Suppressor macrophage treated with lipopolysaccharide for 1 hour (primary cell): ENCODE results near the gene ATP8A2.

Experiments
- DNase-seq, 3 donors: peaks; one replicate each; pipeline ENCODE4 v3.0.0-alpha.2; 2020 to 2022

ATP8A2 gene

GRCh38 chr13:25867038-25867437, 495.3 kb downstream of the ATP8A2 start:
- no peak for DNase-seq

GRCh38 chr13:25868490-25868889, 496.7 kb downstream of the ATP8A2 start:
- no peak for DNase-seq

DNA sequence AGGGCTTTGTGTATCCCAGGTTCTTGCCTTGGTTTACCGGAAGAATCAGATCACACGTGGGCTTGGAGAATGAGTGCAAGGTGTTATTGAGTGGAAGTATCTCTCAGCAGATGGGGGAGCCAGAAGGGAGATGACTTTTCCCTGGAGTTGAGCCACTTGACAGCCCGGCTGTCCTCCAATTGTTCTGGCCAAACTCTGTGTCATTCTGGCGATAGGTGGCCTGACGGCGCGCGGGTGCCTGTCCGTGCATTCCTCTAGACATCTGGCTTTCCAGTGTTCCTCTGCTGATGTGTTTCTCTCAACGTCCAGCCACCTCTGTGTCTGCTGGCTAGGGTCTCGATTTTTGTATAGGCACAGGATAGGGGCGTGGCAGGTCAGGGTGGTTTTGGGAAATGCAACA, 498.2 kb downstream of the ATP8A2 start:
- DNase-seq = no peak

- DNase-seq = peak; percentile 15 to 61 (median 54)
These were observed 499.8 kb downstream of the ATP8A2 start for GRCh38 chr13:25871389-25872125.

GRCh38 chr13:25872481-25873241, 500.9 kb downstream of the ATP8A2 start:
- DNase-seq = peak; percentile 24 to 48 (median 43)

DNA sequence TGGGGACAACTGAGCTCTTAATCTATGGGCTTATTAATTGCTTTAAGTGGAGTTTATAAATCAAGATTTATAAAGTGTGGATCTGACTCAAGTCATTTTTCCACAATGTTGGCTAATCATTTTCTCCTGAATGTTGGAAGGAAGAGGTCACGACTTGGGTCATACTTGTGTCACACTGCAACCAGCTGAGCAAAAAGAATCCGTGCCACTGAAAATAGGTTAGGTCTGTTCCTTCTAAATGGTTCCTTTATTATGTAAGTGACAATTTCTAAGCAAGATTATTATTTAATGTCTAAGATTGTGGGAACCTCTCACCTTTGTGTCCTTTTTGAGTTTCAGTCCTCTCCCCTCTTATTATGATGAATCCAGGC, 501.5 kb downstream of the ATP8A2 start:
- DNase-seq = peak in 2 of 3 donors; percentile 20 to 36

- no peak for DNase-seq
These were observed 502.4 kb downstream of the ATP8A2 start for GRCh38 chr13:25874064-25874737.

GRCh38 chr13:25874907-25875306, 503.1 kb downstream of the ATP8A2 start:
- peak in 2 of 3 donors; percentile 33 to 43 for DNase-seq

- DNase-seq = no peak
These were observed 504.5 kb downstream of the ATP8A2 start for GRCh38 chr13:25876247-25876646.

- DNase-seq = no peak
These were observed 507.7 kb downstream of the ATP8A2 start for GRCh38 chr13:25879466-25879865.

DNA sequence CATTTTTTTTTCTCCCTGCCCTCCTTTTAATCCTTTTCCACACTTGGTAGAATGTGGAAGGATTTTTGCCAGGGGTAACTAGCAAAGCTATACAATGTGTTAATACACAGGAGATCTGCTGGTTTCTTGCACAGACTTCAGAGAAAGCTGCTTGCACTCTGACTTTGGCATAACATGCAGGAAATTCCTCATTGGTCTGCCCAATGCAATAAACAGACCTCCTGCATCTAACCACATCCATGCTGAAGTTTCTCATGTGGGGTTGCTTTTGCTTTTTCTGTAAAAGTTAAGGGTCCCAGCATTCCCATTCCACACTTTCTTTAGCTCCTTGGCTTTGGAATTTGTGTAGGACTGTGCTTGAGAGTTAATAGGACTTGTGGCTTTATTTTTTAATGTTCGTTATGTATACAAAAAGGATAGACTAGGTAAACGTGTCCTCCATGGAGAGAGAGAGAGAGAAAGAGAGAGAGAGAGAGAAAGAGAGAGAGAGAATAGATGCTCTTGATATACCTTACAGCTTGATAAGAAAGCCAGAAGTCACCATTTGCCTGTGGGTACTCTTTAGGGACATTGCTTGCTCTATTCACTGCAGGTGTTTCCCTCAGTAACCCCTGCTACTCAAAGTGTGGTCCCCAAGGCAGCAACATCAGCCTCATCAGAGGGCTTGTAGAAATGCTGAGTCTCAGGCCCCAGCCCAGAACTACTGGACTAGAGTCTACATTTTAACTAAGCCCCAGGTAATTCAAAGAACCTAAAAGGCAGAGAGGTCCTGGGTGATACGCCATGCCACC, 509.6 kb downstream of the ATP8A2 start:
- no peak for DNase-seq

- DNase-seq = no peak
These were observed 510.2 kb downstream of the ATP8A2 start for GRCh38 chr13:25881971-25882451.

DNA sequence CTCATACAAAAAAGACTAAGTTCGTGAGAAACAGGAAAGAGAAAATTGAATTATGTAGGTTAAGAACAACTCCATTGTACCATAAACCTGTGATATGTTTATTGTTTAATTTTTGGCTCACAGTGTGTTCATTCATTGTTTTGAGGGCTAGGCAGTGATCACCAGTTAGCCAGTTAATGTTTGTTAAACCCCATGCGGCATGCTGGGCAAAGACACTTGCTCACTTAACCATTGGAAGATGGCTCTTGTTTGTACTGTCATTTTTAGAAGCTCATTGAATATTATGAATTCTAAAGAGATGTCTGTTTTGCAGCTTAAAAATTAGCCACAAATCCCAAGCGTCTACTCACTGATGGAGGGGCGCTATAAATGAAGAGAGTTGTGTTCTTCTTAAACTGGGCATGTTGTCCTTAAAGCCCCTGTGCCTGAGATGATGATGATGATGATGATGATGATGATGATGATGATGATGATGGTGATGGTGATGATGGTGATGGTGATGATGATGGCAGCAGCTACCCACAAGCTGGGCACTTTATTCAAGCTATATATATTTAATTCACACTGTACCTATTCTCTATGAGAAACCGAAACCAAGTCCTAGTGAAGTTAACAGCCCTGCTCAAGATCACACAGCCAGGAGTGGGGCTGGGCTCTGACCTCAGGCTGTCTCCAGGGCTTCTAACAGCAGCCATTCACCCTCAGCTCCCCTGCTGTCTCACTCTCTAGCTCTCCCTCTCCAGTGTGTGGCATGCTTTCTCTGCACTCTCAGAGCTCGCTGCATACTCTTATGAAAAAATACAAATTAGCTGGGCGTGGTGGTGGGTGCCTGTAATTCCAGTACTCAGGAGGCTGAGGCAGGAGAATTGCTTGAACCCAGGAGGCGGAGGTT, 510.9 kb downstream of the ATP8A2 start:
- no peak for DNase-seq

GRCh38 chr13:25885418-25885817, 513.6 kb downstream of the ATP8A2 start:
- no peak for DNase-seq

DNA sequence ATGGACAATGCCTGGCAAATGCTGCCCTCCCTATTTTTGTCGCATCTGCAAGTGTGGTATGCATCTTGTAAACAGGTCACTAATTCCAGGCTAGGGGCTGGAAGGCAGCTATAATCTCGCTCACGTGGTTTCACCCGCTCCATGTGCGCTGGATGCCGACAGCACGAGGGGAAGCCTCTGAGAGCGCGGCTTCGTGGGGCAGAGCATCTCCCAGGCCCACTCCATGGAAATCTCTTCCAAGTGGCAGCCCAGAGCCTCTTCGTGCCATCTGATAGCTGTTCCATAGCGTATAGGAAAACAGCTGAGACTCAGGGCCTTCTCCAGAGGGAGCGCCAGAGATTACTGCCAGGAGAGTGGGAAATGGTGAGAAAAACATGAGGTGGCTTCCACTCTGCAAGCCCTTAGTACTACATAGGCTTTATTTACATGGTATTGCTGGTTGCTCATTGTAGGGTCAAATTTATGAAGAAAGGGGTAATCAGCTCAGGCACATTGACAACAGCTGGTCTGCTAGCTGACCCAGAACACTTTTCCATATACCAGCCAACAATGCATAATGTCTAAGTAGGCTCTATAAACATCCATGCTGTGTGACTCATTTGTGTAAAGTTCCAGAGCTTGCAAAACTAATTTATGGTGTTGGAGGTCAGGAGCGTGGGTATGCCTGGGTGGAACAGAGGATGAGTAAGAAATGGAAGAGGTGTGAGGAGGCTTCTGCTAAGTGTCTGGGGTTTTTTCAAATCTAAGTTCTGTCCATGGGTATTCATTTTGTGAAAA, 514.9 kb downstream of the ATP8A2 start:
- DNase-seq = peak; percentile 66 to 80 (median 74)

- peak; percentile 13 to 71 (median 66) for DNase-seq
These were observed 516.3 kb downstream of the ATP8A2 start for GRCh38 chr13:25887962-25888655.

GRCh38 chr13:25890671-25891212, 519.0 kb downstream of the ATP8A2 start:
- DNase-seq = peak in 2 of 3 donors; percentile 31 to 48

DNA sequence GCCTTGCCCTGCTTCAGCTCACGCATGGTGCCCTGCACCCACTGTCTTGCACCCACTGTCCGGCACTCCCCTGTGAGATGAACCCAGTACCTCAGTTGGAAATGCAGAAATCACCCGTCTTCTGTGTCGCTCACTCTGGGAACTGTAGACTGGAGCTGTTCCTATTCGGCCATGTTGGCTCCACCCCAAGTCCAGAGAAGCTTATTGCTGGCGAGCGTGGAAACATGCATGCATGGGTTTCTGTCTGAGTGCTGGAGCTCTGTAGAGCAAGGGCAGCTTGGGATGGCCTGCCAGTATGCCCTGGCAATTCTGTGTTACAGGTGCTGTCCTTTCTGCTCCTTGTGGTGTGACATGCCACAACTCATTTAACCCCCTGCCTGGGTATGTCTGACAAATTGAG, 527.2 kb downstream of the ATP8A2 start:
- no peak for DNase-seq

- DNase-seq = no peak
These were observed 527.7 kb downstream of the ATP8A2 start for GRCh38 chr13:25899464-25899863.

- no peak for DNase-seq
These were observed 528.2 kb downstream of the ATP8A2 start for GRCh38 chr13:25899952-25900351.
